GM18861 (cell line): Measurements from ENCODE around the gene IGF1.
A peak's percentile ranks its signal among the peaks of the same experiment; 100 is the strongest.

Source experiments
- ATAC-seq: cut with Tn5 transposase; IDR thresholded peaks from one replicate; pipeline ENCODE4 v1.9.1; 2021; ENCODE audit not compliant: unreplicated experiment

Gene IGF1

GRCh38 chr12:102497743-102498142 lies 17.4 kb upstream of the IGF1 start:
- no peak for ATAC-seq

DNA sequence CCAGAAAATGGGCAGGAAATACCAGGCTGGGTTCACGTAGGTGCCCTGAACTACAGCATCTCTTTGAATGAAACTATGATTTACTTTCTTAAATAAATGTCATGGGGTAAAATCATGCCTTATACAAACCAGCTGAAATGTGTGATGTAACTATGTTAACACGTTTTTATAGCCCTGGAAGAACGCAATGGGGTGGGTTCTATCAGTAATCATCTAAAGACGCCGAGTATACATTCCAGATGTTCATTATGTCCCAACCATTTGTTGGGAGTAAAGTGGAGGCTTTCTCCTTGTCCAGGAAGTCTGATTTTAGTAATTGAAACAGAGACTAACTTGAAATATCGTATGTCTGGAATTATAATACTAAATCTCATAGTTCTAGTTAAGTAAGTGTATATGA lies 16.2 kb upstream of the IGF1 start:
- no peak for ATAC-seq

DNA sequence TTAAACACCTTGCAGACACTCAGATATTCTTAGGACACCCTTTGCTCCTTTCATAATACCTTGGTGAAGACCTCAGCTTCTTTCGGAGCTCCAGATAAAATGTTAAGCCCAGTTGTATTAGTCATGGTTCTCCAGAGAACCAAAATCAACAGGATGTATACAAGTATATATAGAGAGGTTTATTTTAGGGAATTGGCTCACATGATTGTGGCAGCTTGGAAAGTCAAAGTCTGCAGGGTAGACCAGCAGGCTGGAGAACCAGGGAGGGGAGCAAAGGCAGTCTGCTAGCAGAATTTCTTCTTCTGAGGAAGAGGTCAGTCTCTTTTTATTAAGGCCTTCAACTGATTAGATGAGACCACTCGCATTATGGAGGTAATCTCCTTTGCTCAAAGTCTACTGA lies 6.9 kb upstream of the IGF1 start:
- no peak for ATAC-seq

DNA sequence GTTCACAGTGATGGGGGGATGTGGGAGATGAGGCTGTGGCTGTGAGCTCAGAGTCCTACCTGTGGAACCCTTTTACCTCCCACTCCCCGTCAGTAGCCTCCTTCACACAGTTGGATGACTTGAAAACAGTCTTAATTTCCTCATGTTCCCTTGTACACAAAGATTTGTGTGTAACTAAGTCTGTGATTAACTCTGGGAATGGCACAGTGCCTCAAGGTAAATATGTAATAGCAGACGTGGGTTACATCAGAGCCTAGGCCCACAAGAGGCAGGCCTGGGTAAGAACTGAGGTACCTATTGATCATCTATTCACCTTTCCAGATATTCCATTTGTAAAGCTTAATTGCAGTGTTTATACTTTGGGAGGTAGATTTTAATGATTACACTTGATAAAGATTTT lies 5.8 kb upstream of the IGF1 start:
- ATAC-seq = no peak

DNA sequence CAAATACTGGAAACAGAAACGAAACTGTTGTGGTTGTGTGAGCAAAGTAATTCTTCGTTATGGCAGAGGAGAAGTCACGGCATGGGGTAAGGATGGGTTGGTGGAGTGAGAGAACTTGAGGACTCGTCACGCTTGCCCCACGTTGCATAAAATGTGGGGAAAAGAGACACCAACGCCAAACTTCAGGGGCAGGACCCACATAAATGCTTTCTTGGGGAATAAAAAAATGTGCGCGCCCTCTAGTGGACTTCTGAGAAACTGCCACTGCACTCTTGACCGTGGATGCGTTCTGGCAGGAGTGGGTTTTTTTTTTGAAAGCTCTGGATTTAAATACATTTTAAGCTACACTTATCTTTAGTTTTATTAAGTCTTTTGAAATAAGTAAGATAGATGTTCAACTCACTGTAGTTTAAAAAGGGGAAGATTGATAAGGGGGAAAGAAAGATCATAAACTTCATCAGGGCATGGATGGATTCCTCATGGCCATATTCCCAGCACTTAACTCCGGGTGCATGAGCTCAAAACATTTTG lies 4.1 kb upstream of the IGF1 start:
- peak; percentile 31 for ATAC-seq

GRCh38 chr12:102484017-102484416 lies 3.7 kb upstream of the IGF1 start:
- no peak for ATAC-seq

DNA sequence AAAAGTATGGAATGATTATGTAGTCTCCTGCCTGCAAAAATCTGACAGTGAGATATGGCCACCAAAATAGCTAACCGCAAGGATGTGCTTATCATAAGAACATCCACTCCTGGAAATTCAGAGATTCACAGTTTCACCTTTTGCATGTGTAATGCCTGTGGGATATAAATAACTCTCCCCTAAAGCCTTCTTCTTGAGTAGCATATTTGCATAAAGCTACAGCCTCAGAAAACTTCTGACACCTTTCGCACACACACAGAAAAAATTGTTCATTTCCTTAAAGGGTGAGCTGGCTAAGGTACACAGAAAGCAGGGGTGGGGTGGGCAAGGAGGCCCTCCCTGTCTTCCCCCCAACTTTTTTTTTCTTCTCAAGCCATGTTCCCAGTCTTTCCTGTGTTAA lies 3.1 kb upstream of the IGF1 start:
- ATAC-seq = peak; percentile 59

GRCh38 chr12:102481705-102482425 lies 1.5 kb upstream of the IGF1 start:
- no peak for ATAC-seq

DNA sequence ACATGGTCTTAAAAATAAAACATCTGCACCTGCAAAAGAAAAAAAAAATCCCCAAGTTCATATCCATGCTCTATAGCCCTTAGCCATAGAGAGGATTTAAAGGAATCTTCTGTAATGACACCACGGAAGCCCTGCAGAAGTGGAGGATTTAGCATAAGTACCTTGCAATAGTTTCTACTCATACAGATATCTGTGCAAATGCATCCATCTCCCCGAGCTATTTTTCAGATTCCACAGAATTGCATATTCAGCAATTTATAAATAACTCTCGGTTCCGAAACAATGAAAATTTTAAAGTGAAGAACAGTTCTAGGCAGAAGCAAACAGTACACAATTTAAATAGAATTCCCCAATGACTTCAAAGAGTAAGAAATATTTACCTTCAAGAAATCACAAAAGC lies 424 bp downstream of the IGF1 start:
- no peak for ATAC-seq

DNA sequence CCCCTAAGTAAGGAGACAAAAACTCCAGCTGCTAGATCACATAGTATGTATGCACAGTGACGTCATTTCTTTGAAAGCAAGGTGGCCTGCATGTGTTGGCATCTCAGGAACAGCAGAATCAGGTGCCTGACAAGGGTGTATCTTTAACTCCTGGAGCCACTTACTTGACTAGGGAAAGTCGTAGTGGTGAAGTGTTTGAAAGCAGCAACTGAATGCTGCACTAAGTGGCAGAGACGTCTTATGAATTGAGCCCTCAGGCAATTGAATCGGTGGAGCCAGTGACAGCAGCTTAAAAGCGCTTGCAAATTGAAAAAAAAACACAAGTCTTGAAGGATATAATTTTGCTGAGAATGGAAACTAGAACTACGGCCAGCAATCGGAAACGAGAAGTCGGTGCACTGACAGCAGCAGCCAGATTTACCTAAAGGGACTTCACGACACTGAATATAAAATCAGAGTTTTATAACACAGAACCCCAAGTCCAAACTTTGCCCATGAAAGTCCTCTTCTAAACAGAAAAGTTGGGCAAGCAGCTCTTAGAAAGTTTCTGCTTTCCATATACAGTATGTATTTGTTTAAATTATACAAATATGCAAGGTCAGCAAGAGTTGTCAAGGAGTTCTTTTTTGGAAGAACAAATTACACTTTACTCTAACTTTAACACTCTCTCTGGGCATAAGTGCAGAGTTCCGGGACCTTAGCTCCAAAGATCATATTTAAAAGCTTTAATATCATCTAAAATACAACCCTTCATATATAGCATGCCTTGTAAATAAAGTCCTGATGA lies 1.1 kb downstream of the IGF1 start:
- peak; percentile 19 for ATAC-seq

DNA sequence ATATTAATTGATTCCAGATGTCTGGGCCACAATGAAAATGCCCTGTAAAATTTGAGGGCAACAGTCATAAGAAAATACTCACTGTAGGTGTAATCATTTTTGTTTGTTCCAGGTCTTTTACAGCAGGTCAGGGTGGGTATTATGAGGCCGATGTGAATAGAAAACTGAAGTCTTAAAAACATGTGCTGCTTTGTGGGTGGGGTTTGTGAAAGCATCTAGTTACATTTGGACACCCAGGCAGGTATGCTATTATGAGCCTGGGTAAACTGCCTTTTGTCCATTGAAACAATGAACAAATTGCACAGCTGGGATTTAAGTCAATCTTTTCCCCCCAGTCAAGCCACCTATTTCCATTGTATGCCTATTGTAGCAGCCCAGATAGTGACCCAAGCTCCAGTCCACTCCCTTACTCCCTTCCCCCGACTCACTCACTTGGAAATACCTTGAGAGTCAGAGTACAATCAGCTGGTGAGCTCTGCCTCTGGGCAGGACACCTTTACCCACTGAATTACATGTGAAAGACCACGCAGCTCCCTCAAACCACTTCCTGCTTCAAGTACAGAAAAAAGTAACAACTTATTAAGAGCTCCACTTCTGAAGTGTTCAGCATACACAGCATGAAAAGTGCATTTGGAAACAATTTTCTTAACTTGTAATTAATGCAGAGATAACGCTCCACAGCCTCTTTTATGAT lies 1.8 kb downstream of the IGF1 start:
- ATAC-seq = peak; percentile 57

- no peak for ATAC-seq
Measured at GRCh38 chr12:102475355-102475754, 5.0 kb downstream of the IGF1 start.

DNA sequence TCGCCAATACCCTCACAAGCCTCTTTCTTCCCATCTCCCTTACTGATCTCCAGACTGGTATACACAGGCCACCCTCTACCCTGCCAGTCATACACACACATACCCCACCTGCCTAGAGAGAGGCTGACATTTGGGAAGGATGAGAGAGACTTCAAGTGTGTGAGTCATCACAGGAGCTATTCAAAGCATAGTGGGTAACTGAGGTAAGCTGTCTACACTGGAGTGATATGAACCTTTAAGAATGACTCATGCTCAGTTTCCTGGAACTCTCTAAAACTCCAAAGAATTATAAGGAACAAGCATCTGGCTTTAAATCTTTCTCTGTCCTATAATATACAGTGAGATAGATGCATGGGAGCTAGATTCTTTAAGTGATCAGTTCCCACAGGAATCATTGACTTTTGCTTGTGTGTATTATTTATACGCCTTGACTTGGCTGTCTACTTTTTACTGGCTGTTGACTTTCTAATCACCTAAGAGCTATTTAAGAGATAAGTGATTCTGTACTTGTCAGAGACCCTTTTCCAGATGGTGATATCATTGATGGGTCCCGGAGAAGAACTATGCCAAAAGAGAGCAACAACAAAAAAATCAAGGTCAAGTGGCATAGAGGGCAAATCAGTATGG lies 5.8 kb downstream of the IGF1 start:
- no peak for ATAC-seq

GRCh38 chr12:102472496-102472895 lies 7.9 kb downstream of the IGF1 start:
- ATAC-seq = no peak

DNA sequence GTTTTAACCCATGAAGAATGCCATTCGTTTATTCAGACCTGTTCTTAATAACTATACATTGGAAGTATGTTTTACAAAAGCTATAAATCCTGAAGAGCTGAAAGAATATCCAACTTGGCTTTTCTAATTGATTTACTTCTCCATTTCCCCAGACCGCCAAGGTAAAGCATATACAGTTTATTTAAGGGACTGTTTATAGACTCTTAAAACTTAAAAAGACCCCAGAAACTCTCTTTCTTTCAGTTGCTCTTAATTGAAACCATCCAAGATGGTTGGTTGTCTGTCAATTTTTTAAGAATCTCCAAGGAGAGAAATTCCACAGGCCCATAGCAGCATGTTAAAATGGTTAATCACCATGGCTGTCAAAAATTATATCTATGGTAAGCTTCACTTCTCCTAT lies 8.8 kb downstream of the IGF1 start:
- ATAC-seq = no peak

- ATAC-seq = no peak
Measured at GRCh38 chr12:102470945-102471344, 9.4 kb downstream of the IGF1 start.

GRCh38 chr12:102468261-102468915 lies 12.0 kb downstream of the IGF1 start:
- ATAC-seq = no peak

- no peak for ATAC-seq
Measured at GRCh38 chr12:102465762-102466560, 14.4 kb downstream of the IGF1 start.

GRCh38 chr12:102463659-102464249 lies 16.6 kb downstream of the IGF1 start:
- no peak for ATAC-seq
